Fibroblast of skin of abdomen (primary cell): ENCODE measurements around the gene CASP7.

Source experiments
- DNase-seq: peaks from one replicate; pipeline ENCODE4 v3.0.0-alpha.2; 2013

Gene CASP7

GRCh38 chr10:113666682-113667252 is 12.9 kb upstream of the CASP7 start:
- peak; percentile 33 for DNase-seq

DNA sequence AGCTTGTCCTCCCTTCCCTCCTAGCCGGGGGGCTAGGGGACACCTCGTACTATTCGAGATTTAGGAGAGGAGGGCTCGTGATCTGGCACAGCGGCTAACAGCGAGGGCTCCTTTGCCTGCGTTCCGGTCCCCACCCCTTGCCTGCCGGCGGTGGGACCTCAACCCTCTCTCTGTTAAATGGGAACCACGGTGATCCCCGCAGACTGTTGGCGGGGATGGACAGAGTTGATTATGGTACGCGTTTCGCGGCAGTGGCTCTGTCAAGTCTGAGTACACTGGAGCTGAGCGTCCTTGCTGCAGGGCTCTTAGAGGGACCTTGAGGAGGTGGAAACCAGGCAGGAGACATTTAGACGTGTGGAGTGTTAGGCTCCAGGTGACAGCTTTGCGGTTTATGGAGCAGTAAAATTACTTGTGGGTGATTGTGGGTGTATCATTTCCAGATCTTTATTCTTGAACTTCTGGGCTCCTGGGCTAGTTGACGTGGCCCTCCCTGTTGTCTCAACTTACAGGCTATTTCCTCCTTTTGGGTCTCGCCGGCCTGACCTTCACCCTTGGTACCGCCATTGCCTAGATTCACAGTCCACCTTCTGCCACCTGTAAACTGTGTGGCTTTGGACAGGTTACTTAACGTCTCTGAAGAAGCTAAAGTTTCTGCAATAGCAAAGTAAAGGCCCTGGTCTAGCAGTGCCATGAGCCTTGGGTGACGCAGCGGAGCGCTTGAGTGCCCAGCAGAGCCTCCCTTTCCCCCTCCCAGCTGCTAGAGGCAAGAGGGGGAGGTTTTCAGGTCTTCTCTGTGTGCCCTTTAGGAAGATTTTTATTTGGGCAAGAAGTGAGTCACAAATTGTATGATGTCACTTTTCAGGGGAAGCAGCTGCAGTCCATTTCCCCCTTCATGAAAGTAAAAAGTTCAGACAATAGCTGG is 739 bp downstream of the CASP7 start:
- peak; percentile 41 for DNase-seq

- DNase-seq: no peak
These were observed 2.1 kb downstream of the CASP7 start for GRCh38 chr10:113681533-113682470.

DNA sequence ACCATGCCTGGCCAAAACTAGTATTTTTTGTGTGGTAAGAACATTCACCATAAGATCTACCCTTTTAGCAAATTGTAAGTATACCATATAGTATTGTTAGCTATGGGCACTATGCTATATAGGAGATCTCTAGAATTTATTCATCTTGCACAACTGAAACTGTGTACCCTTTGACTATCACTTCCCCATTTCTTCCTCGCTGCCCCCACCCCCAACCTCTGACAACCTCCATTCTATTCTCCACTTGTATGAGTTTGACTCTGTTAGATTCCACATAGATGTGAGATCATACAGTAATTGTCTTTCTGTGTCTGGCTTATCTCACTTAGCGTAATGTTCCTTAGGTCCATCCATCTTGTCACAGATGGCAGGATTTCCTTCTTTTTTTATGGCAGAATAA is 3.6 kb downstream of the CASP7 start:
- no peak for DNase-seq

- DNase-seq: no peak
These were observed 6.3 kb downstream of the CASP7 start for GRCh38 chr10:113686028-113686427.

GRCh38 chr10:113687037-113687436 is 7.3 kb downstream of the CASP7 start:
- DNase-seq: no peak

- DNase-seq: no peak
These were observed 9.3 kb downstream of the CASP7 start for GRCh38 chr10:113689057-113689456.

DNA sequence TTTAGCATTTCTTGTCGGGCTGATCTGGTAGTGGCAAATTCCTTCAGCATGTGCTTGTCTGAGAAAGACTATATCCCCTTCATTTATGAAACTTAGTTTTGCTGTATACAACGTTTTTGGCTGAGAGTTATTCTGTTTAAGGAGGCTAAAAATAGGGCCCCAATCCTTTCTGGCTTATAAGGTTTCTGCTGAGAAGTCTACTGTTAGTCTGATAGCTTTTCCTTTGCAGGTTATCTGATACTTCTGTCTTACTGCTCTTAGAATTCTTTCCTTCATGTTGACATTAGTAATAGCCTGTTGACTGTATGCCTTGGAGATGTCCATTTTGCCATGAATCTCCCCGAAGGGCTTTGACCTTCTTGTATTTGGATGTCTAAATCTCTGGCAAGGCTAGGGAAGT is 9.9 kb downstream of the CASP7 start:
- DNase-seq: no peak

DNA sequence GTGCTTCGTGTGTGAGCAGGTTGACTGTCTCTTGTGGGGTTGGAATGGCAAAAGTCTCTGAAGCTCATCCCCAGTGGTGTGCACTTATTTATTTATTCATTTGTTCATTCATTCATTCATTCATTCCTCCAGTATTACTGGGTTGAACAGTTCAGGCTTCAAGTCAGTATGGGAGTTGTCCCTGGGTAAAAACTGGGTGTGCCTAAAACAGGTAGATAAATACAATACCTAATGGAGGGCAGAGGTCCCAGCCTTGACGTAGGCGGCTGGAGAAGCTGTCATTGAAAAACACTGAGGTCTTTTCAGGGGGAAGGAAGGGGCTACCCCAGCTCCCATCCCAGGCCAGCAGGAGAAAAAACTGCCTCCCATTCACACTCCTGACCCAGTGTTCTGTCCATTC is 11.0 kb downstream of the CASP7 start:
- no peak for DNase-seq

GRCh38 chr10:113691381-113691780 is 11.7 kb downstream of the CASP7 start:
- no peak for DNase-seq

- no peak for DNase-seq
These were observed 12.6 kb downstream of the CASP7 start for GRCh38 chr10:113692271-113692670.

DNA sequence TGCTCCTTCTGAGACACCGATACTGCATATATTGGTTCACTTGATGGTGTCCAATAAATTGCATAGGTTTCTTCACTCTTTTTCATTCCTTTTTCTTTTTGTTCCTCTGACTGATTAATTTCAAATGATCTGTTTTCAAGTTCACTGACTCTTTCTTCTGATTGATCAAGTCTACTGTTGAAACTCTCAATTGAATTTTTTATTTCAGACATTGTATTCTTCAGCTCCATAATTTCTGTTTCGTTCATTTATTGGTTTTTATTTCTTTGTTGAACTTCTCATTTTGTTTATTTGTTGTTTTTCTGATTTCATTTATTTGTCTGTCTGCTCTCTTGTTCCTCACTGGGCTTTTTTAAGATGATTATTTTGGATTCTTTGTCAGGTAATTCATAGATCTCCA is 13.6 kb downstream of the CASP7 start:
- no peak for DNase-seq

GRCh38 chr10:113695691-113696090 is 16.0 kb downstream of the CASP7 start:
- DNase-seq: no peak

- no peak for DNase-seq
These were observed 17.9 kb downstream of the CASP7 start for GRCh38 chr10:113697595-113697994.

DNA sequence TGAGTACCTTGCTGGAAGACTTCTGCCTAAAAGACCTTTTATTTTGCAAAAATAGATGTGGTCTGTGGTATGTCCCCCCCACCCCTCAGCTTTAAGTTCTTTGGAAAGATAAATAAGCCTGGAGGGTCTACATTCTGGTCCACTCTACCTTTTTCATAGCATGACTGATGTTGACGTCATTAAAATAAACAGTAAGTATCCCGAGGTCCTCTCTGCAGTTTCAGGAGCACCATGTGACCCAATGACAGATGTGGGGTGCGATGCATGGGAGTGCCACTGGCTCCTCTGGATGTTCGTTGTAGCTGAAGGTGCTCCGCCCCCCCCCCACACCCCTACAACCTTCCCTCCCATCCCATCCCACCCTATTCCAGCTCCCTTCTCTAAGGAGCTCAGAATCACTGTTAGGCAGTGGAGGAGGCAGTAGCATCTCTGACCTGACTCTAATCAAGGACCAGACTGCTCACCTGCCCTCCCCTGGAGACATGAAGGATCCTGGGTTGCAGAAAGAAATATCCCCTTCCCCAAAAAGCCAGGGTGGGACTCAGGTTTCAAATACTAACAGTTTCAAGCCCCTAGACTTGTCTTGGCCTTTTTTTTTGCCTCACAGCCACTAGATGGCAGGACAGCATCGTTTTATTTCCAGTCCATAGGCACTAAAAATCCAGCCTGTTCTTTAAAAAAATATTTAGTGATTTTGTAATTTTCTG is 25.1 kb downstream of the CASP7 start:
- peak; percentile 40 for DNase-seq

- no peak for DNase-seq
These were observed 25.6 kb downstream of the CASP7 start for GRCh38 chr10:113705344-113705652.

GRCh38 chr10:113706623-113707022 is 26.9 kb downstream of the CASP7 start:
- DNase-seq: no peak

DNA sequence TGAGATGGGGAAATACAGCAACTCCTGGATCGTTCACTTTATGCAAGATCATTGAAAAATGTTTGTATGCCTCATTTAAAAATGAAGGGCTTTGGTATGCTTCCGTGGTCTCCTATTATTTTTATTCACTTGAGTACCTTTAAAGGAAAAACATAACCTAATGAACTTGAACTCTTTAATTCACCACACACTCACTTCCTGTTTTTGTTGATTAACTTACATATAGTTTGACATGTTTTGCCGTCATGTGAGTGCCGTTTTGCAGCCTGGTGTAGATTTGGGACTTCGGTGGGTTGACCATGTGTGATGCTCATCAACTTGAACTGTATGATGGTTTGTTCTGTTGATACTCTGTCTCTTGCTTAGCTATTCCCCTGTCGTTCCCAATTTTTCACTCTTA is 28.9 kb downstream of the CASP7 start:
- no peak for DNase-seq

DNA sequence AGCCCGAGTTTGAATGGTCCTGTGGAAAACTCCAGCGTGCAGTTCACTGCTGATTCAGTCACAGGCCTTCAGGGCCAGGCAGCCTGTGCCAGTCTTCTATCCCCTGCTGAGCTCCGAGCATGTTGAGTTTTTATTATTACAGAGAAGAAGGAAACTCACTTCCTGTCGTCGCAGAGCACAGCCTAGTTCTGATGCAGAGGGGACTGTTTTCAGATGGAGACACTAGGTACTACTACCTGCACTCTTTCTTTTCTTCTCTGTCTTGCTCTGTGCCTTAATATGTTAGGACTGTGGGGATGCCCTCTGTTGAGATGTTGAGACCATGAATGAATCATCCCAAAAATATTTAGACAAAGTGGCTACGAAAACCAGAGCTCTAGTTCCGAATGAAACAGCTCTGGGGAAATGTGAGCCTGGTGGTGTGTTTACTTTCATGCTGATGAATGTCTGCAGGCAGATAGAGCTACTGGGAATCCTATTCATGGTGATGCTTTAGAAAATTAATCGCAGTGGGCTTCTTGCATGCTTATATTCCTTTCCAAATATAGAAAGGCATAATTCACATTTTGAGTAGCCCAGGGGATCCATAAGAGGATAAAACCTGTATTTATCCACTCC is 29.6 kb downstream of the CASP7 start:
- peak; percentile 78 for DNase-seq

DNA sequence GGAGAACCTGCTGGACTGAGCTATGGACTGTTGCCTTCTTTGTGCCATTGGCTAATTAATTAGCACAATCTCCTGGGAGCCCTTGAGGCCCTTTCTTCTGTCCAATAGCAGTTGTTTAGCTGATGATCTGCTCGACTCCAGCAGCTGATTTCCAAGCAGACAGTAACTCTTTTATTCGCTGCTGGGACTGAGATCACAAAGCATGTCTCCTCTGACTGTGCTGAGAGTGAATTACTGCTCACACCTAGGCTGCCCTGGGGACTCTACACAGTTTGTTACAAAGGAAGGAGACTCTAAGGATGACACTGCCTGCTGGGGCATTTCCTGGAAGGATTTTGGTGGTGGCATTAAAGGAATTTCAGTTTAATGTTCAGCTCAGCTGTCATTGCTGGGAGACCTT is 31.4 kb downstream of the CASP7 start:
- DNase-seq: no peak

DNA sequence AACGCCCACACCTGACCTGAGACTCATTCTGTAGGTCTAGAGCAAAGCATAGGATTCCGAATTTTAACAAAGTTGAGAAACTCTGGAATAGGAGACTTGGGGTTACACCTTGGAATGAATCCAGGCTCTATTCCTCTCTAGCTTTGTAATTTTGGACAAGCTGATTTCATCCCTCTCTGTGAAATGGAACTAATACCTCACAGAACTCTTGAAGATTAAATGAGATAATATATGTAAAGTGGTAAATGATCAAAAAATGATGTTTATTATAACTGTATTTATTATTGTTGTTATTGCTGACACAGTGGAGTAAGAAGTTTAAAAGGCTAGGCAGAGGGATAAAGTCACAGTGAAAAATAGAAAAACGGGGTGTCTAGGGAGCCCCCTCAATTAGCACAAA is 32.3 kb downstream of the CASP7 start:
- DNase-seq: no peak
